Measurements from ENCODE around the gene PROCR.

PROCR gene

DNA sequence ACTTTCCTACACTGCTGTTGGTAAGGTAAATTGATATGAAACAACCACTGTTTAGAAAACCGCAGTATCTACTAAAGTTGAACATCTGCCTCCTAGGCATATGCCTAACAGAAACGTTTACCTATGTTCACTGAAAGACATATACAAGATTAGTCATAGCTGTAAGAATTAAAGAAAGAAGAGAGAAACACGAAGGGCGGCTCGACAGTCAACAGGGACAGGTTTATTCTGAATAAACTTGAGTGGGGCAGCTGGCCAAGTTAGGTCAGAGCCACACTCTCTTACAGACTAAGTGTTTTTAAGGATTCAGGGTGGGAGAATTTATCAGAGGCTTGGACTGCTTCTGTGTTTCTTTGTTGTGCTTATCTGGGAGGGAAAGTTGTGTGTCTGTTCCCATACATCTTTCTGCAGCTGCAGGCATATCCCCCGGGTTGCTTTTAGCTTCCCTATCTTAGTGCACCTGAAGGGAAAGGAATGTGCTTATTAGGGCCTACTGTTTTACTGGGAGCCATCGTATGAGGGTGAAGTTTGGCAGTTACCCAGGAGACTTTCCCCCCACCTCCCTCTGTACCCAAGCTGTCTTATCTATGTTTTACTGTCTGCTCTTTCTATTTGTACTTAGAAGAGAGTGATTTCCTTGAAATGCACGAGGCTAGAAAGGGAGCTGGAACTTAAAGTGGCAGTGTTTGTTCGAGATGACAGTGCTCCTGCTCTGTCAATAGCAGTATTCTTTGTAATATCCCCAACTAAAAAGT lies 20.4 kb downstream of the PROCR start:
- no peak for TF ChIP-seq RAD21 (IDR thresholded peaks at IDR 0.05; ENCODE audit: low read depth)
- TF ChIP-seq CREB1 (IDR thresholded peaks at IDR 0.05; ENCODE audit: low read depth): no peak

DNA sequence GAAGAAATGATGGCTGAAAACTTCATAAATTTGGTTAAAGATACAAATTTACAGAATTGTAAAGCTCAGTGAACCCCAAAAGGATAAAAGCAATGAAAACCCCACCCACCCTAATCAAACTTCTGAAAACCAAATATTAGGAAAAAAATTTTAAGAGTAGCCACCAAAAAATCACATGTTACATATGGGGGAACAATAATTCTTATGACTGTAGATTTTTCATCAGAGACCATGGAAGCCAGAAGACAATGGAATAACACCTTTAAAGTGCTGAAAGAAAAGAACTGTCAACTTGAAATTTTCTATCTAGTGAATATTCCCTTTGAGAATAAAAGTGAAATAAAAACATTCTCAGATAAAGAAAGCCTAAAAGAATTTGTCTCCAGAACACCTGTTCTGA lies 24.4 kb downstream of the PROCR start:
- TF ChIP-seq EGR1 (IDR thresholded peaks at IDR 0.05) (no peak), TCF12 (IDR thresholded peaks at IDR 0.05; ENCODE audit: low read depth) (no peak), CREB1 (IDR thresholded peaks at IDR 0.05; ENCODE audit: low read depth) (no peak), ZBTB7A (IDR thresholded peaks at IDR 0.05; ENCODE audit: low read depth) (no peak), EP300 (IDR thresholded peaks at IDR 0.05; ENCODE audit: borderline replicate concordance) (no peak)
- TF ChIP-seq, protein P1, sequence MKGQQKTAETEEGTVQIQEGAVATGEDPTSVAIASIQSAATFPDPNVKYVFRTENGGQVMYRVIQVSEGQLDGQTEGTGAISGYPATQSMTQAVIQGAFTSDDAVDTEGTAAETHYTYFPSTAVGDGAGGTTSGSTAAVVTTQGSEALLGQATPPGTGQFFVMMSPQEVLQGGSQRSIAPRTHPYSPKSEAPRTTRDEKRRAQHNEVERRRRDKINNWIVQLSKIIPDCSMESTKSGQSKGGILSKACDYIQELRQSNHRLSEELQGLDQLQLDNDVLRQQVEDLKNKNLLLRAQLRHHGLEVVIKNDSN (IDR thresholded peaks at IDR 0.05): no peak
- TF ChIP-seq, protein P2, sequence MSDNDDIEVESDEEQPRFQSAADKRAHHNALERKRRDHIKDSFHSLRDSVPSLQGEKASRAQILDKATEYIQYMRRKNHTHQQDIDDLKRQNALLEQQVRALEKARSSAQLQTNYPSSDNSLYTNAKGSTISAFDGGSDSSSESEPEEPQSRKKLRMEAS (IDR thresholded peaks at IDR 0.05): no peak
- TF ChIP-seq, protein P3, sequence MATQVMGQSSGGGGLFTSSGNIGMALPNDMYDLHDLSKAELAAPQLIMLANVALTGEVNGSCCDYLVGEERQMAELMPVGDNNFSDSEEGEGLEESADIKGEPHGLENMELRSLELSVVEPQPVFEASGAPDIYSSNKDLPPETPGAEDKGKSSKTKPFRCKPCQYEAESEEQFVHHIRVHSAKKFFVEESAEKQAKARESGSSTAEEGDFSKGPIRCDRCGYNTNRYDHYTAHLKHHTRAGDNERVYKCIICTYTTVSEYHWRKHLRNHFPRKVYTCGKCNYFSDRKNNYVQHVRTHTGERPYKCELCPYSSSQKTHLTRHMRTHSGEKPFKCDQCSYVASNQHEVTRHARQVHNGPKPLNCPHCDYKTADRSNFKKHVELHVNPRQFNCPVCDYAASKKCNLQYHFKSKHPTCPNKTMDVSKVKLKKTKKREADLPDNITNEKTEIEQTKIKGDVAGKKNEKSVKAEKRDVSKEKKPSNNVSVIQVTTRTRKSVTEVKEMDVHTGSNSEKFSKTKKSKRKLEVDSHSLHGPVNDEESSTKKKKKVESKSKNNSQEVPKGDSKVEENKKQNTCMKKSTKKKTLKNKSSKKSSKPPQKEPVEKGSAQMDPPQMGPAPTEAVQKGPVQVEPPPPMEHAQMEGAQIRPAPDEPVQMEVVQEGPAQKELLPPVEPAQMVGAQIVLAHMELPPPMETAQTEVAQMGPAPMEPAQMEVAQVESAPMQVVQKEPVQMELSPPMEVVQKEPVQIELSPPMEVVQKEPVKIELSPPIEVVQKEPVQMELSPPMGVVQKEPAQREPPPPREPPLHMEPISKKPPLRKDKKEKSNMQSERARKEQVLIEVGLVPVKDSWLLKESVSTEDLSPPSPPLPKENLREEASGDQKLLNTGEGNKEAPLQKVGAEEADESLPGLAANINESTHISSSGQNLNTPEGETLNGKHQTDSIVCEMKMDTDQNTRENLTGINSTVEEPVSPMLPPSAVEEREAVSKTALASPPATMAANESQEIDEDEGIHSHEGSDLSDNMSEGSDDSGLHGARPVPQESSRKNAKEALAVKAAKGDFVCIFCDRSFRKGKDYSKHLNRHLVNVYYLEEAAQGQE (IDR thresholded peaks at IDR 0.05; ENCODE audit: low read depth): no peak

DNA sequence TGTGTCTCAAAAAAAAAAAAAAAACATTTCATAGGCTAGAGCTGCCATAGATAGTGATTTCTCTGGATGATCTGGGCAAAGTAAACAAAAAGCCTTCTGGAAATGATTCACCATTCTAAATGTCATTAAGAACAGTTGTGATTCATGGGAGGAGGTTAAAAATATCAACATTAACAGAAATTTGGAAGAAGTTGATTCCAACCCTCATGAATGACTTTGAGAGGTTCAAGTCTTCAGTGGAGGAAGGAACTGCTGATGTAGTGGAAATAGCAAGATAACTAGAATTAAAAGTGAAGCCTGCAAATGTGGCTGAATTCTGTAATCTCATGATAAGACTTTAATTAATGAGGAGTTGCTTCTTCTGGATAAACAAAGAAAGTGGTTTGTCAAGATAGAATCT lies 27.9 kb downstream of the PROCR start:
- TF ChIP-seq, protein P3 (IDR thresholded peaks at IDR 0.05; ENCODE audit: low read depth): no peak
- no peak for TF ChIP-seq TCF12 (IDR thresholded peaks at IDR 0.05; ENCODE audit: low read depth)

DNA sequence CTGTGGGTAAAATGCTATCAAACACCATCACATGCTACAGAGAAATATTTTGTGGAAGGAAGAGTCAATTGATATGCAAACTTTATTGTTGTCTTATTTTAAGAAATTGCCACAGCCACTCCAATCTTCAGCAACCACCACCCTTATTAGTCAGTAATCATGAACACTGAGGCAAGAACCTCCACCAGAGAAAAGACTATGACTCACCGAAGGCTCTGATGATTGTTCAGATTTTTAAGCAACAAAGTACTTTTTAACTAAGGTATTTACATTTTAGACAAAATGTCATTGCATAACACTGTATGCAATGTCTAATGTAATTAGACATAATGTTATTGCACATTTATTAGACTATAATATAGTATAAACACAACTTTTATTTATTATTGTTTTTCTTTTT lies 28.4 kb downstream of the PROCR start:
- TF ChIP-seq, protein P2 (IDR thresholded peaks at IDR 0.05): no peak
- no peak for TF ChIP-seq YY1 (IDR thresholded peaks at IDR 0.05; ENCODE audit: low read depth)
- no peak for TF ChIP-seq EGR1 (IDR thresholded peaks at IDR 0.05)
- no peak for TF ChIP-seq NFIC (IDR thresholded peaks at IDR 0.05)
- TF ChIP-seq TEAD4 (IDR thresholded peaks at IDR 0.05): no peak
- no peak for TF ChIP-seq FOXM1 (IDR thresholded peaks at IDR 0.05; ENCODE audit: borderline replicate concordance, low read depth)
- no peak for TF ChIP-seq ZBTB7A (IDR thresholded peaks at IDR 0.05; ENCODE audit: low read depth)
- no peak for TF ChIP-seq TAF1 (IDR thresholded peaks at IDR 0.05; ENCODE audit: low read depth)
- no peak for TF ChIP-seq CREB1 (IDR thresholded peaks at IDR 0.05; ENCODE audit: low read depth)
- TF ChIP-seq, protein P3 (IDR thresholded peaks at IDR 0.05; ENCODE audit: low read depth): no peak
- no peak for TF ChIP-seq RAD21 (IDR thresholded peaks at IDR 0.05; ENCODE audit: low read depth)

DNA sequence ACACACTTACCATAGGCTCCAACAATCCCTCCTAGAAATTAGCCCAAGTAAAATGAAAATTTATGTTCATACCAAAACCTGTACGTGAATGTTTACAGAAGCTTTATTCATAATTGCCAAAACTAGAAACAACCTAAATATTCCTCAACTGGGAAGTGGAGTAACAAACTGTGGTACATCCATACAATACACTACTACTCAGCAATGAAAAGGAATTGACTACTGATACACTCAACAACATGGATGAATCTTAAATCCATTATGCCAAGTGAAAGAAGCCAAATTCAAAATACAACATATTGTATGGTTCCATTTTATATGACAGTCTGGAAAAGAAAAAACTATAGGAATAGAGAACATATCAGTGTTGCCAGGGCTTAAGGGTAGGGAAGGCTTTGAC lies 34.9 kb downstream of the PROCR start:
- no peak for TF ChIP-seq CEBPB (IDR thresholded peaks at IDR 0.05)
- TF ChIP-seq EGR1 (IDR thresholded peaks at IDR 0.05): no peak
- TF ChIP-seq YY1 (IDR thresholded peaks at IDR 0.05; ENCODE audit: low read depth): no peak
- TF ChIP-seq TAF1 (IDR thresholded peaks at IDR 0.05; ENCODE audit: low read depth): no peak
- TF ChIP-seq ZBTB7A (IDR thresholded peaks at IDR 0.05; ENCODE audit: low read depth): no peak
- TF ChIP-seq CREB1 (IDR thresholded peaks at IDR 0.05; ENCODE audit: low read depth): no peak
- no peak for TF ChIP-seq FOXM1 (IDR thresholded peaks at IDR 0.05; ENCODE audit: borderline replicate concordance, low read depth)
- TF ChIP-seq NFIC (IDR thresholded peaks at IDR 0.05): no peak
